Activated CD8-positive, alpha-beta memory T cell treated with anti-CD3 and anti-CD28 coated beads for 36 hours (primary cell): ENCODE measurements around the gene ACOT9. TPM values are rescaled to one million over a fixed set of nuclear protein-coding genes. Genes with fewer than 3 reads are reported as not detected.
"Not testable (repeated sequence)": the region's sequence is repeated elsewhere in the genome, so short reads cannot be mapped to it uniquely, and the experiment has no call there.

ENCODE experiments used
- CTCF ChIA-PET: fragments of 350-600 bp; sonication (Branson Sonifier 250); formaldehyde crosslinking; loops from one replicate; lab custom pipeline; 2021; ENCODE audit warnings: antibody characterized with exemption; lab: Charles Lee
- POLR2A ChIA-PET: fragments of 350-600 bp; sonication (Branson Sonifier 250); formaldehyde crosslinking; loops from one replicate; lab custom pipeline; 2021; ENCODE audit warnings: antibody characterized with exemption; lab: Charles Lee
- total RNA-seq, 2 experiments: library from RNA; stranded (reverse); gene quantifications; one replicate each; pipeline ENCODE4 v1.2.3, GENCODE V29; 2021

ACOT9 gene
- total RNA-seq, 2 experiments from 2014 or later, result 37.2 to 37.5 TPM

DNA sequence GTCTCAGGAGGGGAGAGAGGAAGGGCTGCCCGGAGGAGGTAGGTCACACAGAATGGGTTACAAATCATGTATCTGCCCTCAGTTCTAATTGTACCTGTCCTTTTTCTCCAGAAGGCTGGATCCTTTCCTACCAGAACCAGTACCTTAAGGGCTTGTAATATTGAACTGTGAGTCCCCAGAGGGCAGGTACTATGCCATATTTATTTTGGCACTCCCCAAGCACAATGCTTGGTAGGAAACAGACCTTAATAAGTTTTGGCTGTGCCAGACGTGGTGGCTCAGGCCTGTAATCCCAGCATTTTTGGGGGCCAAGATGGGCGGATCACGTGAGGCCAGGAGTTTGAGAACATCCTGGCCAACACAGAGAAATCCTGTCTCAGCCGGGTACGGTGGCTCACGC is 28.0 kb upstream of the ACOT9 start:
- POLR2A ChIA-PET, result interaction anchor here (0.6 kb wide), 1 partner anchor 17 kb away, joined by 4 read pairs; no protein-coding TSS in a partner anchor
- CTCF ChIA-PET, result not testable (repeated sequence)

GRCh38 chrX:23770142-23770541 is 27.1 kb upstream of the ACOT9 start:
- ChIA-PET CTCF (no interaction called here), POLR2A (no interaction called here)

GRCh38 chrX:23766650-23767551 is 23.8 kb upstream of the ACOT9 start:
- CTCF ChIA-PET, result interaction anchor here (0.9 kb wide), 1 partner anchor 14 kb away, joined by 3 read pairs; no protein-coding TSS in a partner anchor
- POLR2A ChIA-PET, result no interaction called here

GRCh38 chrX:23765868-23766267 is 22.8 kb upstream of the ACOT9 start:
- POLR2A ChIA-PET, result no interaction called here
- CTCF ChIA-PET, result no interaction called here

GRCh38 chrX:23765449-23765848 is 22.4 kb upstream of the ACOT9 start:
- ChIA-PET CTCF (no interaction called here), POLR2A (no interaction called here)

DNA sequence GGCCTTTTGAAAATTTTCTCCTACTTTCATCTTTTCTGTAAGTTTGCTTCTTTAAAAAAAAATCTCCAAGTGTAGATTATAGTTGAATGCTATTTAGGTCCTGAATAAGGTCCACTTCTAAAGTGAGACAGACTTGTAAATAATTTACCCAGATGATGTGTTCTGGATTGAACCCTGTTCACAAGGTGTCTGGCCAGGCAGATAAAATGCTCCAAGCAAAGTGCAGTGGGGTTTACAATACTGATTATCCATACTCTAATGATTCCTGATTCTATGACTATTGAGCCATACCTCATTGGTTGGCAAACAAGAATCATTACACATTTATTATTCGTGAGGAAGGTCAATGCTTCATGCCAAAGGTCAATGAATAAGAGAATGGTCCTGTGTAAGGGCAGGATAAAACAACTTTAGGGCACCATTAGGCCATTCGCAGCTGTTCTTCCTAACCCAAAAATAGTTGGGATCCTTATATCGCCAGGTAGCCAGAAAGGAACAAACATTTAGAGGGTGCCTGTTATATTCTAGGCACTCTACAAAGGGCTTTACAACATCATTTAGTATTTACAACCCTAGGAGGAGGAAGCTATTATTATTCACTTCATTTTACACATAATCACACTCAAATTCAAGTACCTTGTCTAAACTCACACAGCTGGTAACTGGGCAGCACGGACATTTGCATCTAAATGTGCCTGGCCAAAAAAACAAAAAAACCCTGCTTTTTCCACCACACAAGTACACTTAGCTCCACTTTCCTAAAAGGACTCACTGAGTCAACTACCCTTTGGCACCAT is 21.3 kb upstream of the ACOT9 start:
- POLR2A ChIA-PET, result no interaction called here

DNA sequence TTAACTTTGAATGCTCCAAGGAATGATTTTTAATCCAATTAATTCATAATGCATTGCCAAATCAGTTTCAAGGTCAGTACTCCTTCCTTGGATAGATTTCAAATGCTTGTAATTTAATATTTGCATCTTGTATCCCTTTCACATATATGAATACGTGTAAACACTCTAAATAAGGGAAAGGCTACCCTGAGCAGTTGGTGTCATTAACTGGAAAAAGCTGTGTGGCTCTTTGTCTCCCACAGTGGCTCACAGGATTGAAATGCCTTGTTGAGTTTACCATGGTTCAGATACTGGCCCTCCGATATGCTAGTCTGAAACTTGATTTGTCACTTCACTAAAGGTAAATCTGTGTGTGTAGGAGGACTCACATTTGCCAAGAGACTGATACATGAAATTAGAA is 16.7 kb upstream of the ACOT9 start:
- CTCF ChIA-PET, result no interaction called here
- POLR2A ChIA-PET, result no interaction called here

More for the DNA sequence above, 21.3 kb upstream of the ACOT9 start:
- CTCF ChIA-PET, result no interaction called here

- ChIA-PET CTCF (interaction anchor here (1.1 kb wide), 1 partner anchor 146 kb away, joined by 4 read pairs; no protein-coding TSS in a partner anchor), POLR2A (no interaction called here)
Measured at GRCh38 chrX:23756165-23756564, 13.1 kb upstream of the ACOT9 start.

DNA sequence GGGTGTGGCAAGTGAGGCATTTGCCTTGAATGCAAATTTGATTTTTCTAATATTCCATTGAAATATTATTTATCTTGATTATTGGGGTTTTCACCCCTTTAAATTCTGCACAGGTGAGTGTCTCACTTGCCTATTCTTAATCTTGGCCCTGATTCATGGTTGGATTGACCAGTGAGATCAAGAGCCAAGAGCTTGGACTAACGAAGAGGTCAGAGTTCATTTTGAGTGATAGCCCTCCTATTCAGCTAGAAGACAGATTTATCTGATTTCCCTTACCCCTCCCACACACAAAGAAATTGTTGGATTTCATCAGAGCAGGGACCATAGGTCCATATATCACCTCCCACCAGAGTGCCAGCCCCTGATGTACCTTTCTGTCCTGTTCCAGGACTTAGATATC is 11.6 kb upstream of the ACOT9 start:
- ChIA-PET CTCF (no interaction called here), POLR2A (no interaction called here)

- CTCF ChIA-PET, result no interaction called here
- POLR2A ChIA-PET, result no interaction called here
Measured at GRCh38 chrX:23752740-23753415, 9.8 kb upstream of the ACOT9 start.

GRCh38 chrX:23749576-23749975 is 6.5 kb upstream of the ACOT9 start:
- CTCF ChIA-PET, result no interaction called here
- POLR2A ChIA-PET, result no interaction called here

DNA sequence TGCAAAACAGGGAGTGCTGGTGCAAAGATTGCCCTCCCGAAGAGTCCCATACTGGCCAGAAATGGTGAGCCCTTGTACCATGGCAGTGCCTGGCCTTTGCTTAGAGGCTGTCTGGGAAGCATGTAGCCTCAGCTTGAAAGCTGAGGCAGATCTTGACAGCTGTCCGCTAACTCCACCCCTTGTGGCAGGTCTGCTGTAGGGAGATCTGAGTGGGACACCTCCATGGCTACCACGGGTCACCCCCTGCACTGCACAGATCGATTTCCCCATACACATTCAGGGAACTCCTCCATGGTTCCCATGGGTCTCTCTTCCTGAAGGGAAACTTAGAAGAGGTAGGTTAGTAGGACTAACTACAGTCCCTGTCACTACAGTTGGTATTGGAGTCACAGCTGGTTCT is 6.1 kb upstream of the ACOT9 start:
- CTCF ChIA-PET, result no interaction called here
- POLR2A ChIA-PET, result no interaction called here

DNA sequence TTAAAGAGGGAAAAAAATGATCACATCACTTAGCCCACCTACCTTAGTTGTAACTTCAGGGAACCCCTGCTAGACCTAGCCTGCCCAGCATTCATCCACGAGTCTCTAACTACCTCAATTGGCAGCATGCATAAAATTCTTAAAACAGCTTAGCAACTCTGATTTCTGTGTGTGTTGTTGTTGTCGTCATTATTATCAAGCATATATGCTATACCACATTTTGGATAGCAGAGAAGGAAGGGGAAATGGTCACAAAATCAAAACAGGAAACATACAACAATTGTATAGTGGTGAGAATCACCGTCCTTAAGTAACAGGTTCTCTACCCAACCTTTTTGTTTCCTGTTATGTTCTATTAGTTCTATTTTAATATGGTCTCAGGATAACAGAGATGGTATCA is 2.7 kb upstream of the ACOT9 start:
- CTCF ChIA-PET, result no interaction called here

DNA sequence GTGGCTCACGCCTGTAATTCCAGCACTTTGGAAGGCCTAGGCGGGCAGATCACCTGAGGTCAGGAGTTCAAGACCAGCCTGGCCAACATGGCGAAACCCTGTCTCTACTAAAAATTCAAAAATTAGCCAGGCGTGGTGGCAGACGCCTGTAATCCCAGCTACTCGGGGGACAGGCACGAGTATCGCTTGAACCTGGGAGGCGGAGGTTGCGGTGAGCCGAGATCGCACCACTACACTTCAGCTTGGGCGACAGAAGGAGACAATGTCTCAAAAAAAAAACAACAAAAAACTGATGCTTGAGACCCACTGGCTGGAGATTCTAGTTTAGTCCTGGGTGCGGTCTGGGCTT is 521 bp upstream of the ACOT9 start:
- CTCF ChIA-PET, result not testable (repeated sequence)
- POLR2A ChIA-PET, result interaction anchor here (0.7 to 1.1 kb wide), 2 partner anchors 34 to 39 kb away, joined by 3 to 4 read pairs; partner anchors contain the start of gene SAT1

More for the DNA sequence above, 2.7 kb upstream of the ACOT9 start:
- POLR2A ChIA-PET, result interaction anchor here (0.7 kb wide), 1 partner anchor 42 kb away, joined by 7 read pairs; no protein-coding TSS in a partner anchor

- ChIA-PET POLR2A (interaction anchor here (1.1 kb wide), 1 partner anchor 40 kb away, joined by 3 read pairs; the partner anchor contains the start of gene SAT1), CTCF (no interaction called here)
Measured at GRCh38 chrX:23742174-23742696, 841 bp downstream of the ACOT9 start.

DNA sequence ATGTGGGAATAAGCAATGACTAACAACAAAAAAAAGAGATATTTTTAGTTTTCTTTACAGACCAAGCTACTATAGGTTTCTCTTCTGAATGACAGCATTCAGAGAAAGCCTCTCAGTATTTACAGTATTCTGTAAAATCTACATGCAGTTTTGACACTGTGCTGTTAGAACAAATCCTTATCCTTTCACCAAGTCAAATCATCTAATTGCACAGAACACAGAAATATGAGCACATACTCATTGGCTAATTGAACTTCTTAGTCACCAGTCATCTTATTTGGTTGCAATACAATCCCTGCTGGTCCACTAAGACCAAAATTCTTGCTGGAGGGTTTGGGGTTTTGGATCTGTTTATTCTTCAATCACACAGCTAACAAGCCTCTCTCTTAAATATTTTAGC is 5.7 kb downstream of the ACOT9 start:
- ChIA-PET CTCF (interaction anchor here (0.5 kb wide), 1 partner anchor 53 kb away, joined by 3 read pairs; no protein-coding TSS in a partner anchor), POLR2A (no interaction called here)

DNA sequence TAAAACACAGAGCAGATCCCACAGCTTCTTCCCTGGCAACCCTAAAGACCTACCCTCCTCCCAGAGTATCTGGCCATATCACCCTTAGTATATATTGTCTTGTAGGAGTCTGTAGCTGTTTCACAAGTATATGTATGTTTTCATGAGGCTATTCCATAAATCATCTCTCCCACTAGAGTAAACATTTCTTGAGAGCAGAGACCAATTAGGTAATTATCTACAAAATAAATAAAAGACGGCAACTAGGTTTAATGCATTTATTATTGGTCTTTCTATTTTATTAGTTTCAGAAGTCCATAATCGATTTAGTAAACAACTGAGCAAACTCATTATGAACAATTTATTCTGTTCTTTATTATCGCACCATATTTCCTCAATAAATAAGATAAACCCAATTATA is 7.0 kb downstream of the ACOT9 start:
- CTCF ChIA-PET, result interaction anchor here (1.1 kb wide), 1 partner anchor 166 kb away, joined by 5 read pairs; no protein-coding TSS in a partner anchor
- POLR2A ChIA-PET, result no interaction called here

DNA sequence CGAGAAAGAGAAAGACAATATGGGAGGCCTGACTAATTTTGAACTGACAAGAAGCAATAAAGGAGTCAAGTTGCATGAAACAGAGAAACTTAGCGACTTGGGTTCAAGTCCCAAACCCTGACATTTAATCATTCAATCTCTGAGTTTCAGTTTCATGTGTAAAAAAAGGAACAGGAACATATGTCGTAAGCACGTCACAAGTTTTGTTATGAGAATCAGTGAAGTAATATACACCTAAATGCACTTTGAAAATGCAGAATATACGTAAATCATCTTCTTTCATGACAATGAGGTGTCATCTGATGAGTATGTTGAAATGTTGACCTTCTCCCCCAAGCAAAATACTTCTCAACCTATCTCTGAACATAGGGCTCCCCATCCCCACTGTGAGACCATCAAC is 10.4 kb downstream of the ACOT9 start:
- ChIA-PET POLR2A (no interaction called here), CTCF (no interaction called here)

- ChIA-PET CTCF (no interaction called here), POLR2A (no interaction called here)
Measured at GRCh38 chrX:23731951-23732350, 11.1 kb downstream of the ACOT9 start.
